ENCODE results near the gene UCN.

DNA sequence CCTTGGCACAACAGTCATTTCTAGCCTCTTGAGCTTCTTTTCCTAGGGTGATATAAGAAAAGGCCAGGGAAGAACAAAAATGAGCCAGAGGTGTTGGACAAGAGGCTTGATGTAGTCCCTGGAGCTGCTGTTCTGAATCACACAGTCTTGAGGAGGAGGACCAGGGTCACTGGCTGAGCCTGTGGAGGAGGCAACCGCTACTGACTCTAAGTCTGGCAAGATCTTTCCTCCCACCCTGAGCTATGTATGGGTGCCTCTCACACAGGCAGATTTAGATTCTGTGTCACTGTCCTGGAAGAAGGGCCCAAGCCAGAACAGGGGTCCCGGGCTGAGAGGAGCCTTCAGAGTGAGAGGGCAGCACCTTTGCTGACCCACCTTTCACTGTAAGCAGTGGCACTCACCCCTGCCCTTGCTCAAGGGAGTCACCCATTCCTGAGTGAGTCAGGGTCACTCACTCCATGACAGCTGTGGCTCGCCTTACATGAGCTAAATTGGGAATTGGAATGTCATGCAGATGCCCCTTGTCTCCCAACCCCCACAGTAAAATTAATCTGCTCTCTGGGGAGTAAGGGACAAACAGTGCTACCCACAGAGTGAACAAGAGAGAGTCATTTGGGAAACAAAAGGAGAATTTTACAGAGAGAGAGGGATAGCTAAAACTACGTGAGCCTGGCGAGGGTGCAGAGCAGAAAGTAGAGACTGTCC, 26.2 kb downstream of the UCN start, which contains the start of gene TRIM54:
- TF ChIP-seq GATA3 (IDR thresholded peaks at IDR 0.05; ENCODE audit: low read depth, low read length): no peak
- no peak for TF ChIP-seq GATA2 (IDR thresholded peaks at IDR 0.05; ENCODE audit: low read depth, low read length)

Measured in SH-SY5Y (cell line).